Tibial artery (tissue), 4 donors: ENCODE data around the gene EFNA5.
A peak's percentile ranks its signal among the peaks of the same experiment; 100 is the strongest.

ENCODE experiments used
- DNase-seq, 2 donors: peaks; one replicate each; pipeline ENCODE4 v3.0.0-alpha.2; 2019
- H3K27ac ChIP-seq, 2 donors: fragments of 200-600 bp; sonication (generic) in 1 of 2; 1 replicate in 1 of 2; 2 replicates in 1 of 2; pipeline ENCODE4 v1.5.1; 2018 to 2019; ENCODE audit warnings: mild to moderate bottlenecking in 1 of 2
- H3K27me3 ChIP-seq, 2 donors: fragments of 200-600 bp; sonication (generic) in 1 of 2; one replicate each; pipeline versions ENCODE4 v1.5.1 to v1.6.0; 2016 to 2019
- H3K36me3 ChIP-seq, 3 donors: fragments of 200-600 bp; sonication (generic) in 2 of 3; one replicate each; pipeline ENCODE4 v1.5.1; 2016 to 2019; ENCODE audit warnings: mild to moderate bottlenecking in 2 of 3
- H3K4me1 ChIP-seq, 4 donors: fragments of 200-600 bp; sonication (generic) in 2 of 4; 1 replicate in 3 of 4; 2 replicates in 1 of 4; pipeline ENCODE4 v1.5.1; 2016 to 2019
- H3K4me3 ChIP-seq, 2 donors: fragments of 200-600 bp; sonication (generic) in 1 of 2; 1 replicate in 1 of 2; 2 replicates in 1 of 2; pipeline ENCODE4 v1.5.1; 2018 to 2019; ENCODE audit warnings: mild to moderate bottlenecking in 2 of 2
- H3K9me3 ChIP-seq, 3 donors: fragments of 200-600 bp; sonication (generic) in 1 of 3; one replicate each; pipeline ENCODE4 v1.5.1; 2016 to 2019
- CTCF ChIP-seq, 2 experiments: fragments of 200-600 bp in 1 of 2; fragments of 450-650 bp in 1 of 2; IDR thresholded peaks; one replicate each; pipeline ENCODE4 v1.5.1; 2017 to 2019; ENCODE audit warnings: antibody characterized with exemption in 2 of 2, mild to moderate bottlenecking in 1 of 2, moderate library complexity in 1 of 2
- intact Hi-C: fragments of 100-400 bp; cut with DNase I; formaldehyde crosslinking; loops from one replicate; pipeline ENCODE4 v1.15.0; 2023; ENCODE audit warnings: low total_unique reads

The EFNA5 gene

GRCh38 chr5:107590686-107591085, 80.1 kb downstream of the EFNA5 start:
- no peak overlapping the region for H3K4me3 ChIP-seq
- H3K4me1 ChIP-seq: peaks cover 0 to 32% (median 8%) of the 10 kb centered on the region in 4 donors
- TF ChIP-seq CTCF (IDR thresholded peaks at IDR 0.05): no peak
- H3K27me3 ChIP-seq: no peaks in the 10 kb centered on the region
- DNase-seq: no peak
- H3K9me3 ChIP-seq: no peaks in the 10 kb centered on the region
- H3K36me3 ChIP-seq: no peaks in the 10 kb centered on the region
- intact Hi-C loops: no loop called here
- no peak overlapping the region for H3K27ac ChIP-seq

GRCh38 chr5:107589520-107590193, 81.1 kb downstream of the EFNA5 start:
- Histone ChIP-seq H3K4me1 (peaks cover 0 to 26% (median 7%) of the 10 kb centered on the region in 4 donors), H3K36me3 (no peaks in the 10 kb centered on the region), H3K27ac (no peak overlapping the region), H3K9me3 (no peaks in the 10 kb centered on the region), H3K4me3 (no peak overlapping the region), H3K27me3 (no peaks in the 10 kb centered on the region)
- no peak for TF ChIP-seq CTCF (IDR thresholded peaks at IDR 0.05)
- no peak for DNase-seq
- intact Hi-C loops: no loop called here

GRCh38 chr5:107582625-107583024, 88.1 kb downstream of the EFNA5 start:
- DNase-seq: no peak
- peaks cover 0 to 16% (median 3%) of the 10 kb centered on the region in 4 donors for H3K4me1 ChIP-seq
- H3K4me3 ChIP-seq: no peak overlapping the region
- no peaks in the 10 kb centered on the region for H3K9me3 ChIP-seq
- intact Hi-C loops: no loop called here
- no peaks in the 10 kb centered on the region for H3K27me3 ChIP-seq
- no peak overlapping the region for H3K27ac ChIP-seq
- TF ChIP-seq CTCF (IDR thresholded peaks at IDR 0.05): no peak
- no peaks in the 10 kb centered on the region for H3K36me3 ChIP-seq

GRCh38 chr5:107580889-107581820, 89.6 kb downstream of the EFNA5 start:
- no peaks in the 10 kb centered on the region for H3K9me3 ChIP-seq
- DNase-seq: peak in 1 of 2 donors; percentile 36
- no peaks in the 10 kb centered on the region for H3K36me3 ChIP-seq
- H3K4me1 ChIP-seq: peaks cover 0 to 16% (median 3%) of the 10 kb centered on the region in 4 donors
- intact Hi-C loops: no loop called here
- no peaks in the 10 kb centered on the region for H3K27me3 ChIP-seq
- no peak for TF ChIP-seq CTCF (IDR thresholded peaks at IDR 0.05)
- H3K27ac ChIP-seq: peak overlapping the region in 1 of 2 donors; percentile 4
- H3K4me3 ChIP-seq: no peak overlapping the region

GRCh38 chr5:107578051-107578635, 92.6 kb downstream of the EFNA5 start:
- no peaks in the 10 kb centered on the region for H3K36me3 ChIP-seq
- H3K4me3 ChIP-seq: no peak overlapping the region
- peaks cover 0 to 16% (median 3%) of the 10 kb centered on the region in 4 donors for H3K4me1 ChIP-seq
- intact Hi-C loops: no loop called here
- no peak overlapping the region for H3K27ac ChIP-seq
- peak in 1 of 2 donors; percentile 25 for DNase-seq
- H3K9me3 ChIP-seq: no peaks in the 10 kb centered on the region
- no peaks in the 10 kb centered on the region for H3K27me3 ChIP-seq
- TF ChIP-seq CTCF (IDR thresholded peaks at IDR 0.05): no peak
